ENCODE data around the gene VASP. TPM values are rescaled to one million over a fixed set of nuclear protein-coding genes. Genes with fewer than 3 reads are reported as not detected.
A peak's percentile ranks its signal among the peaks of the same experiment; 100 is the strongest.

VASP gene
- total and polyA plus RNA-seq, 9 of the 15 experiments (the other 6 are each of a cell fraction or from before 2014, with no cell fraction given), result 16.7 to 261 (median 112) TPM

DNA sequence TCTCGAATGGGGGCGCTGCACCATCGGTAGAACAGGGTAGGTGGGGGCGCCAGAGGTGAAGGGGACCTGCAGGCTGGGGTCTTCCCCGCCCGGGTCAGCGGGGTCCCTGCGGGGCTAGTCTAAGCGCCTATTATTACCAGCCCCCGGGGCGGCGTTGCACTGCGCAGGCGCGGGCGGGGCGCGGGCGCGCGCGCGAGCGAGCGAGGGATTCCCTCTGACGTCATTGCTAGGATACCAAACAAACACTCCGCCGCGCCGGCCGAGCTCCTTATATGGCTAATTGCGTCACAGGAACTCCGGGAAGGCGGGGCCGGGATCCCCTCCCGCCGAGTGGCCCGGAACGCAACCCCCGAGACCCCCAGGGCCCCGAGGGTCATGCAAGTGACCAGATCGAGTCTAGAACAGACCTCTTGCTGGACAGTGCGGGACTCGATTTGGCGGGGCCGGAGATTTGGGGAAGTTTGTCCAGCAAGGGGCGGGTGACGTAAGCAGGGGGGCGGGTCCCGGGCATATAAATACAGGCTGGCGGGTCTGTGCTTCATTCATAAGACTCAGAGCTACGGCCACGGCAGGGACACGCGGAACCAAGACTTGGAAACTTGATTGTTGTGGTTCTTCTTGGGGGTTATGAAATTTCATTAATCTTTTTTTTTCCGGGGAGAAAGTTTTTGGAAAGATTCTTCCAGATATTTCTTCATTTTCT lies 39.7 kb upstream of the VASP start, which contains the start of gene FOSB (continued):
- no peak for TF ChIP-seq ESRRB (CRISPR knock-in tag; IDR thresholded peaks at IDR 0.05; ENCODE audit: borderline replicate concordance)
- no peak for TF ChIP-seq TCF3 (CRISPR knock-in tag; IDR thresholded peaks at IDR 0.05)
- no peak for TF ChIP-seq TAF9B (IDR thresholded peaks at IDR 0.05; ENCODE audit: partially characterized antibody)
- TF ChIP-seq RBM14 (IDR thresholded peaks at IDR 0.05; ENCODE audit: borderline replicate concordance, insufficient read depth, low read depth, low read length), result no peak
- no peak for TF ChIP-seq RBM15 (IDR thresholded peaks at IDR 0.05; ENCODE audit: insufficient read depth, low read length)
- TF ChIP-seq, protein P1, sequence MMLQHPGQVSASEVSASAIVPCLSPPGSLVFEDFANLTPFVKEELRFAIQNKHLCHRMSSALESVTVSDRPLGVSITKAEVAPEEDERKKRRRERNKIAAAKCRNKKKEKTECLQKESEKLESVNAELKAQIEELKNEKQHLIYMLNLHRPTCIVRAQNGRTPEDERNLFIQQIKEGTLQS (IDR thresholded peaks at IDR 0.05), result peak; percentile 98
- TF ChIP-seq, protein P1 (CRISPR knock-in tag; conservative IDR thresholded peaks at IDR 0.05), result peak; percentile 87; the same call in 1 of the 2 replicates
- no peak for TF ChIP-seq ARHGAP35 (IDR thresholded peaks at IDR 0.05; ENCODE audit: partially characterized antibody)
- TF ChIP-seq STAT5A (IDR thresholded peaks at IDR 0.05; ENCODE audit: borderline replicate concordance, low read length), result no peak
- TF ChIP-seq KLF6 (CRISPR knock-in tag; IDR thresholded peaks at IDR 0.05; ENCODE audit: borderline replicate concordance), result no peak
- TF ChIP-seq MTA1 (IDR thresholded peaks at IDR 0.05; ENCODE audit: borderline replicate concordance), result no peak
- no peak for TF ChIP-seq SMC3 (conservative IDR thresholded peaks at IDR 0.05; ENCODE audit: insufficient read depth, low read depth, low read length)
- peak; percentile 75 for TF ChIP-seq KHSRP (IDR thresholded peaks at IDR 0.05)
- no peak for TF ChIP-seq NR2C2 (CRISPR knock-in tag; IDR thresholded peaks at IDR 0.05)
- TF ChIP-seq NR2C2 (tag; IDR thresholded peaks at IDR 0.05), result no peak
- TF ChIP-seq HNRNPUL1 (IDR thresholded peaks at IDR 0.05; ENCODE audit: low read length), result no peak
- TF ChIP-seq, protein P2, sequence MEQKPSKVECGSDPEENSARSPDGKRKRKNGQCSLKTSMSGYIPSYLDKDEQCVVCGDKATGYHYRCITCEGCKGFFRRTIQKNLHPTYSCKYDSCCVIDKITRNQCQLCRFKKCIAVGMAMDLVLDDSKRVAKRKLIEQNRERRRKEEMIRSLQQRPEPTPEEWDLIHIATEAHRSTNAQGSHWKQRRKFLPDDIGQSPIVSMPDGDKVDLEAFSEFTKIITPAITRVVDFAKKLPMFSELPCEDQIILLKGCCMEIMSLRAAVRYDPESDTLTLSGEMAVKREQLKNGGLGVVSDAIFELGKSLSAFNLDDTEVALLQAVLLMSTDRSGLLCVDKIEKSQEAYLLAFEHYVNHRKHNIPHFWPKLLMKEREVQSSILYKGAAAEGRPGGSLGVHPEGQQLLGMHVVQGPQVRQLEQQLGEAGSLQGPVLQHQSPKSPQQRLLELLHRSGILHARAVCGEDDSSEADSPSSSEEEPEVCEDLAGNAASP (IDR thresholded peaks at IDR 0.05), result no peak
- peak; percentile 39 to 54; a peak in 1 of 4 replicates for TF ChIP-seq NONO (IDR thresholded peaks at IDR 0.05; ENCODE audit: low read depth in 2 of 2, low read length in 1 of 2)
- TF ChIP-seq, protein P3, sequence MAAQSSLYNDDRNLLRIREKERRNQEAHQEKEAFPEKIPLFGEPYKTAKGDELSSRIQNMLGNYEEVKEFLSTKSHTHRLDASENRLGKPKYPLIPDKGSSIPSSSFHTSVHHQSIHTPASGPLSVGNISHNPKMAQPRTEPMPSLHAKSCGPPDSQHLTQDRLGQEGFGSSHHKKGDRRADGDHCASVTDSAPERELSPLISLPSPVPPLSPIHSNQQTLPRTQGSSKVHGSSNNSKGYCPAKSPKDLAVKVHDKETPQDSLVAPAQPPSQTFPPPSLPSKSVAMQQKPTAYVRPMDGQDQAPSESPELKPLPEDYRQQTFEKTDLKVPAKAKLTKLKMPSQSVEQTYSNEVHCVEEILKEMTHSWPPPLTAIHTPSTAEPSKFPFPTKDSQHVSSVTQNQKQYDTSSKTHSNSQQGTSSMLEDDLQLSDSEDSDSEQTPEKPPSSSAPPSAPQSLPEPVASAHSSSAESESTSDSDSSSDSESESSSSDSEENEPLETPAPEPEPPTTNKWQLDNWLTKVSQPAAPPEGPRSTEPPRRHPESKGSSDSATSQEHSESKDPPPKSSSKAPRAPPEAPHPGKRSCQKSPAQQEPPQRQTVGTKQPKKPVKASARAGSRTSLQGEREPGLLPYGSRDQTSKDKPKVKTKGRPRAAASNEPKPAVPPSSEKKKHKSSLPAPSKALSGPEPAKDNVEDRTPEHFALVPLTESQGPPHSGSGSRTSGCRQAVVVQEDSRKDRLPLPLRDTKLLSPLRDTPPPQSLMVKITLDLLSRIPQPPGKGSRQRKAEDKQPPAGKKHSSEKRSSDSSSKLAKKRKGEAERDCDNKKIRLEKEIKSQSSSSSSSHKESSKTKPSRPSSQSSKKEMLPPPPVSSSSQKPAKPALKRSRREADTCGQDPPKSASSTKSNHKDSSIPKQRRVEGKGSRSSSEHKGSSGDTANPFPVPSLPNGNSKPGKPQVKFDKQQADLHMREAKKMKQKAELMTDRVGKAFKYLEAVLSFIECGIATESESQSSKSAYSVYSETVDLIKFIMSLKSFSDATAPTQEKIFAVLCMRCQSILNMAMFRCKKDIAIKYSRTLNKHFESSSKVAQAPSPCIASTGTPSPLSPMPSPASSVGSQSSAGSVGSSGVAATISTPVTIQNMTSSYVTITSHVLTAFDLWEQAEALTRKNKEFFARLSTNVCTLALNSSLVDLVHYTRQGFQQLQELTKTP (IDR thresholded peaks at IDR 0.05; ENCODE audit: low read depth in 1 of 2, partially characterized antibody in 2 of 2), result no peak

Measured in K562 (cell line).